ENCODE measurements around the gene EPC1. TPM values are rescaled to one million over a fixed set of nuclear protein-coding genes. Genes with fewer than 3 reads are reported as not detected.

The EPC1 gene
- total RNA-seq, 1 donor from 2014 or later: 82.8 TPM

DNA sequence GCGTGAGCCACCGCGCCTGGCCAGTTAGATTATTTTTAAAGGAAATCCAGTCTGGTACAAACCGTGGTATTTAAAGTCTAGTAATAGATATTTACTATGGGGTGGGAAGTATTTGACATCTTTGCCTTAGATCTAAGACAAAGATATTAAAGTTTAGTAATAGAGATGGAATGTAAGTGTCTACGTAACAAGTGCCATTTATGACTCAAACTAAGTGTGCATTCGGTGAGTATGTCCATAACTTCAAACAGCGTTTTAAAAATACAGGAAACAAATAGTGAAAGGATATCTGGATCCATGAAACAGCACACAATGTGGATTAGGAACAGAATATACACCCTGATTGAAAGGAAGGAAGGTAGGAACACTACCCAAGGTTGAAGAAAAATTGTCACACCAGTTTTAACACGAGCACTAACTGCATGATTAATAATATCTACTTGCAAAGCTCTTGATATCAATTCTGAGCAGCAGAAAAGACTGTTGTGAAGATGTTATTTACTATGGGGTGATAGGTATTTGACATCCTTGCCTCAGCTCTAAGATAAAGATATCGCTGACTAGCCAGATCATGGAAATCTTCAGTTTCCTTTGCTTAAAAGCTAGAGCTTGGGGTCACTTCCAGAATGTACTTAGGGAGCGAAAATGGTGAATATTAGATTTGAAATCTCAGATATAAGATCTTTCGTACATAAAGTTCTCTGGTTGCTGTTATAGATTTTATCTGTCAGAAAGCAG lies 48.7 kb downstream of the EPC1 start:
- H3K36me3 Mint-ChIP-seq (ENCODE audit: low read depth): peaks cover 60% of the 10 kb centered on the region
- H3K27me3 Mint-ChIP-seq: no peaks in the 10 kb centered on the region
- H3K4me1 Mint-ChIP-seq: peaks cover 12% of the 10 kb centered on the region
- intact Hi-C loops (cut with micrococcal nuclease): loop anchor here (10.0 kb wide), 1 partner anchor 273 kb away; no protein-coding TSS in a partner anchor
- CTCF ChIA-PET: interaction anchor here (1.0 kb wide), 1 partner anchor 48 kb away, joined by 3 read pairs; no protein-coding TSS in a partner anchor
- H3K27ac Mint-ChIP-seq: peak overlapping the region; percentile 42
- ATAC-seq (ENCODE audit: low read depth): no peak
- POLR2A ChIA-PET: no interaction called here
- no peak overlapping the region for H3K4me3 Mint-ChIP-seq
- TF ChIP-seq, protein P1, sequence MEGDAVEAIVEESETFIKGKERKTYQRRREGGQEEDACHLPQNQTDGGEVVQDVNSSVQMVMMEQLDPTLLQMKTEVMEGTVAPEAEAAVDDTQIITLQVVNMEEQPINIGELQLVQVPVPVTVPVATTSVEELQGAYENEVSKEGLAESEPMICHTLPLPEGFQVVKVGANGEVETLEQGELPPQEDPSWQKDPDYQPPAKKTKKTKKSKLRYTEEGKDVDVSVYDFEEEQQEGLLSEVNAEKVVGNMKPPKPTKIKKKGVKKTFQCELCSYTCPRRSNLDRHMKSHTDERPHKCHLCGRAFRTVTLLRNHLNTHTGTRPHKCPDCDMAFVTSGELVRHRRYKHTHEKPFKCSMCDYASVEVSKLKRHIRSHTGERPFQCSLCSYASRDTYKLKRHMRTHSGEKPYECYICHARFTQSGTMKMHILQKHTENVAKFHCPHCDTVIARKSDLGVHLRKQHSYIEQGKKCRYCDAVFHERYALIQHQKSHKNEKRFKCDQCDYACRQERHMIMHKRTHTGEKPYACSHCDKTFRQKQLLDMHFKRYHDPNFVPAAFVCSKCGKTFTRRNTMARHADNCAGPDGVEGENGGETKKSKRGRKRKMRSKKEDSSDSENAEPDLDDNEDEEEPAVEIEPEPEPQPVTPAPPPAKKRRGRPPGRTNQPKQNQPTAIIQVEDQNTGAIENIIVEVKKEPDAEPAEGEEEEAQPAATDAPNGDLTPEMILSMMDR (IDR thresholded peaks at IDR 0.05): no peak
- no peaks in the 10 kb centered on the region for H3K9me3 Mint-ChIP-seq
- no peak for DNase-seq

DNA sequence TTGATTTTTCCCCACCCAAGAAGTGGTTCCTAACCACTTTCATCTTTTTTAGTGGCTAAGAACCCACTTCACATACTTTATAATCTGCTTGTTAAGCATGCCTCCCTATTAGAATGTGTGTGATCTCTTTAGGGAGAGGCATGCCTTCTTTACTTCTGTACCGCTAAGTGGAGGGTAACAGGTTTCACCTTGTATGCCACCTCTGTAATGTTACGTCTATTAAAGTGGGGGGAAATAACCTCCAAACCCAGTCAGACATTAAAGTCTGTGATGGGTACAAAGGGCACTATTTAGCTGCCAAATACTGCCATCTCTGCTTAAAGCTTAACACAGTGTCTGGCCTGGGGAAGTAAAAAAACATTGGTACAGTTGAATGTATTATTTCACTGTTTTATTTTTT lies 51.9 kb downstream of the EPC1 start:
- Mint-ChIP-seq H3K27ac (peak overlapping the region; percentile 43), H3K36me3 (ENCODE audit: low read depth) (peaks cover 51% of the 10 kb centered on the region), H3K9me3 (no peaks in the 10 kb centered on the region), H3K4me1 (peaks cover 9% of the 10 kb centered on the region), H3K27me3 (no peaks in the 10 kb centered on the region), H3K4me3 (no peak overlapping the region)
- CTCF ChIA-PET: interaction anchor here (0.9 kb wide), 1 partner anchor 51 kb away, joined by 3 read pairs; no protein-coding TSS in a partner anchor
- DNase-seq (no peak), ATAC-seq (ENCODE audit: low read depth) (no peak)
- intact Hi-C loops (cut with micrococcal nuclease): loop anchor here (1.0 to 10.0 kb wide), 2 partner anchors 11 to 270 kb away; no protein-coding TSS in a partner anchor
- TF ChIP-seq, protein P1 (IDR thresholded peaks at IDR 0.05): no peak
- POLR2A ChIA-PET: no interaction called here

DNA sequence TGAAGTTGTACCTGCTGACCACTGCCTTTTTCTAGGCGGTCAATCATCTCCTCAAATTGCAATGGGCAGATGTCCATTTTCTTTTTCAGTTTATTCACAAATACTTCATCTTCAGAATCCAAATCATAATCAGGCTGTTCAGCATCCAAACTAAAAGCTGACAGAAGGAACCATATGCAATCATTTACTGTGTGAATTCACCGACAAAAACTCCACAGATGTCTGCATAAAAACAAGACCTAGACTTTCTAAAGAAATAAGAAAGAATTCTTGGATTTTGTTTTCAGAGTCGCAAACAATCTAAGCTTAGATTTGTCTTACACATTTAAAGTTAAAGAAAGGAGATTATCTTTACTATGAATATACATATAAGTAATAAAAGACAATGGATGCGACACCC lies 53.4 kb downstream of the EPC1 start:
- TF ChIP-seq, protein P1 (IDR thresholded peaks at IDR 0.05): no peak
- ATAC-seq (ENCODE audit: low read depth) (no peak), DNase-seq (no peak)
- Mint-ChIP-seq H3K9me3 (no peaks in the 10 kb centered on the region), H3K36me3 (ENCODE audit: low read depth) (peaks cover 52% of the 10 kb centered on the region), H3K27me3 (no peaks in the 10 kb centered on the region), H3K4me3 (no peak overlapping the region), H3K27ac (no peak overlapping the region), H3K4me1 (peaks cover 4% of the 10 kb centered on the region)
- POLR2A ChIA-PET: interaction anchor here (0.6 kb wide), 1 partner anchor 281 kb away, joined by 6 read pairs; no protein-coding TSS in a partner anchor
- CTCF ChIA-PET: interaction anchor here (1.2 kb wide), 1 partner anchor 75 kb away, joined by 4 read pairs; no protein-coding TSS in a partner anchor
- intact Hi-C loops (cut with micrococcal nuclease): loop anchor here (10.0 kb wide), 1 partner anchor 269 kb away; no protein-coding TSS in a partner anchor

DNA sequence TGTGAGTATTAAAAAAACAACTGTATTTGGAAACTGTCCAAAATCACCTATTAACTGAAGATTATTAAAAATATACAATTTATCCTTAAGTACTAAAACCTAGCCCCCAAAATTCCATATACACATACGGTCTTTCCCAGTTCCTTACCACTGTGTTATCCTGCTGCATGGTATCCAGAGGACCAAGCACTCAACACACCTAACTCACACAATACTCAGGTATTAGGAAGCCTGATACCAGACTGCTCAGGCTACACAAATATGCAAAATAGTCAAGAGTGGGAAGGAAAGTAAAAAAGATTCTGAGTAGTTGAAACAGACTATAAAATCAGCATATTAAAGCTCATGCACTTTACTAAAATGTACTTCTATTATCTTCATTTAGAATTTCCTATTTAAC lies 67.2 kb downstream of the EPC1 start:
- intact Hi-C loops (cut with micrococcal nuclease): loop anchor here (5.0 kb wide), 1 partner anchor 38 kb away; no protein-coding TSS in a partner anchor
- Mint-ChIP-seq H3K4me3 (no peak overlapping the region), H3K27ac (no peak overlapping the region), H3K27me3 (no peaks in the 10 kb centered on the region), H3K4me1 (peaks cover under 1% of the 10 kb centered on the region), H3K36me3 (ENCODE audit: low read depth) (peaks cover 63% of the 10 kb centered on the region), H3K9me3 (no peaks in the 10 kb centered on the region)
- DNase-seq (no peak), ATAC-seq (ENCODE audit: low read depth) (no peak)
- TF ChIP-seq, protein P1 (IDR thresholded peaks at IDR 0.05): no peak
- CTCF ChIA-PET: no interaction called here
- POLR2A ChIA-PET: no interaction called here

DNA sequence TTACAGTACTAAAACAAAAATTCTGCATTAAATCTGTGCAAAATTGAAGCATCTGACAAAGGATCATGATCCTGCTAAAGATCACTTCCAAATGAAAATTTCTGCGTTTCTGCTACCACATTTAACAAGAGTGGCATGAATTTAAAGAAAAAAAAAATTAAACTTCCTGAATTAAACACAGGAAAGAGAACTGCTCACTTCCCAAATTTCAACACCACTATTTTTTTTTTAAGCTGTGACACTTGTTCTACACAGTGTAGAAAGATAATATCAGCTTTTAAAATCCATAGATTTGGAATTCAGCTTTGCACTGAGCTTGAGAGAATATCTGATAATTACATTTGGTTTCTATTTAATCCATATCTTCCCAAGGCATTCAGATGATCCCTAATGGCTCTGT lies 73.6 kb downstream of the EPC1 start:
- CTCF ChIA-PET: no interaction called here
- TF ChIP-seq, protein P1 (IDR thresholded peaks at IDR 0.05): no peak
- intact Hi-C loops (cut with micrococcal nuclease): no loop called here
- H3K4me3 Mint-ChIP-seq: no peak overlapping the region
- peaks cover 80% of the 10 kb centered on the region for H3K36me3 Mint-ChIP-seq (ENCODE audit: low read depth)
- no peaks in the 10 kb centered on the region for H3K9me3 Mint-ChIP-seq
- ATAC-seq (ENCODE audit: low read depth) (no peak), DNase-seq (no peak)
- POLR2A ChIA-PET: interaction anchor here (0.7 to 1.2 kb wide), 2 partner anchors 66 to 172 kb away, joined by 3 read pairs; partner anchors contain the start of gene CCDC7
- no peaks in the 10 kb centered on the region for H3K27me3 Mint-ChIP-seq
- peaks cover 14% of the 10 kb centered on the region for H3K4me1 Mint-ChIP-seq
- no peak overlapping the region for H3K27ac Mint-ChIP-seq

Measured in activated B cell treated with CpG ODN at 0.5 μM for 24 hours (primary cell).